ENCODE measurements around the gene C17orf113.

- no peak for TF ChIP-seq EZH2 (IDR thresholded peaks at IDR 0.05)
- TF ChIP-seq POLR2AphosphoS5 (IDR thresholded peaks at IDR 0.05; ENCODE audit: borderline replicate concordance, low read depth, low read length) = no peak
- TF ChIP-seq FOXP2 (optimal IDR thresholded peaks at IDR 0.05; ENCODE audit: control extremely low read depth, extremely low read length, insufficient read depth) = no peak
Observed at GRCh38 chr17:42039794-42040763, 10.3 kb downstream of the C17orf113 start.
